Spleen (tissue), 7 donors: Measurements from ENCODE around the gene CACNA1A.

Experiments used
- POLR2AphosphoS5 ChIP-seq, 3 donors: sonication (generic); formaldehyde crosslinking; IDR thresholded peaks; one replicate each; pipeline ENCODE4 v1.5.1; 2017; ENCODE audit warnings: antibody characterized with exemption in 3 of 3
- TF ChIP-seq, protein P1 (sequence below), 11 experiments: fragments of 200-600 bp in 7 of 11; fragments of 450-650 bp in 4 of 11; sonication (generic) in 4 of 11; IDR thresholded peaks in 8 of 11; conservative IDR thresholded peaks in 3 of 11; 1 replicate in 7 of 11; 2 replicates in 4 of 11; pipeline versions ENCODE4 v1.4.0 to v1.8.0; 2016 to 2021; ENCODE audit warnings: antibody characterized with exemption in 11 of 11, inconsistent platforms in 4 of 11, mild to moderate bottlenecking in 1 of 11
- donor health status: DM: no; HTN: no; CAD: no; lungs with moderate emphysema.
- donor health status: DM: no; HTN: no; CAD: no.
- donor health status: DM: no; HTN: no; CAD: no.

DNA sequence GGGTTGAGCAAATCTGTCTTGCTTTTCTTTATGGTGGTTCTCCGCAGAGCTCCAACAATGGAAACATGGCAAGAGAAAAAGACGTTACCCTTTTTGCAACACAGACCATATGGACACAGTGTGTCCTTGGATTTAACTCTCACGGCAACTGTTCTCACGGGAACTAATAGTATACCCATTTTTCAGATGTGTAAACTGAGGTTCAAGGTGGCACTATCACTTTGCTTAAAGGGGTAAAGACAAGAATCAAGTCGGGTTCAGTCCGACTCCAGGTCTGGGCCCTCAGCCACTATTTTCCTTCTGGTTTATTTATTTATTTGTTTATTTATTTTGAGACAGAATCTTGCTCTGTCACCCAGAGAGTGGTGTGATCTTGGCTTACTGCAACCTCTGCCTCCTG is 176.0 kb downstream of the CACNA1A start:
- TF ChIP-seq, protein P1, sequence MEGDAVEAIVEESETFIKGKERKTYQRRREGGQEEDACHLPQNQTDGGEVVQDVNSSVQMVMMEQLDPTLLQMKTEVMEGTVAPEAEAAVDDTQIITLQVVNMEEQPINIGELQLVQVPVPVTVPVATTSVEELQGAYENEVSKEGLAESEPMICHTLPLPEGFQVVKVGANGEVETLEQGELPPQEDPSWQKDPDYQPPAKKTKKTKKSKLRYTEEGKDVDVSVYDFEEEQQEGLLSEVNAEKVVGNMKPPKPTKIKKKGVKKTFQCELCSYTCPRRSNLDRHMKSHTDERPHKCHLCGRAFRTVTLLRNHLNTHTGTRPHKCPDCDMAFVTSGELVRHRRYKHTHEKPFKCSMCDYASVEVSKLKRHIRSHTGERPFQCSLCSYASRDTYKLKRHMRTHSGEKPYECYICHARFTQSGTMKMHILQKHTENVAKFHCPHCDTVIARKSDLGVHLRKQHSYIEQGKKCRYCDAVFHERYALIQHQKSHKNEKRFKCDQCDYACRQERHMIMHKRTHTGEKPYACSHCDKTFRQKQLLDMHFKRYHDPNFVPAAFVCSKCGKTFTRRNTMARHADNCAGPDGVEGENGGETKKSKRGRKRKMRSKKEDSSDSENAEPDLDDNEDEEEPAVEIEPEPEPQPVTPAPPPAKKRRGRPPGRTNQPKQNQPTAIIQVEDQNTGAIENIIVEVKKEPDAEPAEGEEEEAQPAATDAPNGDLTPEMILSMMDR (IDR thresholded peaks at IDR 0.05 in 8 of 11, conservative IDR thresholded peaks at IDR 0.05 in 3 of 11), result no peak
- no peak for TF ChIP-seq POLR2AphosphoS5 (IDR thresholded peaks at IDR 0.05)
